Retina (tissue), 1 donor: ENCODE data around the gene OR2Y1.
"Not testable (repeated sequence)": the region's sequence is repeated elsewhere in the genome, so short reads cannot be mapped to it uniquely, and the experiment has no call there.

ENCODE experiments used
- DNase-seq: peaks from one replicate; pipeline ENCODE4 v3.0.0-alpha.2; 2016

OR2Y1 gene, protein sequence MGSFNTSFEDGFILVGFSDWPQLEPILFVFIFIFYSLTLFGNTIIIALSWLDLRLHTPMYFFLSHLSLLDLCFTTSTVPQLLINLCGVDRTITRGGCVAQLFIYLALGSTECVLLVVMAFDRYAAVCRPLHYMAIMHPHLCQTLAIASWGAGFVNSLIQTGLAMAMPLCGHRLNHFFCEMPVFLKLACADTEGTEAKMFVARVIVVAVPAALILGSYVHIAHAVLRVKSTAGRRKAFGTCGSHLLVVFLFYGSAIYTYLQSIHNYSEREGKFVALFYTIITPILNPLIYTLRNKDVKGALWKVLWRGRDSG

DNA sequence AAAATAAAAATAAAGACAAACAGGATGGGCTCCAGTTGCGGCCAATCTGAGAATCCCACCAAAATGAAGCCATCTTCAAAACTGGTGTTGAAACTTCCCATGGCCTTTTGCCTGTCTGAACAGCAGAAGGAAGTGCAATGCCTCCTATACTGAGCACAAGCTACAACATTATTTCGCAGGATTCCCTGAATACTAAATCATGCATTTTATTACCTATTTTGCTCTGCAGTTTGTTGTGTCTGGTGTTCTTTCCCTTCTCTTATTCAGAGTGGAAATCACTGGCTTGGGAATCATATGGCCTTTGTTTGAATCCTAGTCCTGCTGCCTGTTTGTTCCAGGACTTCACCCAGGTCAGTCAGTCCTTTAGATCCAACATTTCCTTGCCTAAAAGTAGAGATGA, at the start of gene OR2Y1:
TSS of gene OR2Y1 (minus strand) at position 101 of the 400 bp plus-strand sequence. CDS start at position 101, 0 bp downstream.
- no peak for DNase-seq

DNA sequence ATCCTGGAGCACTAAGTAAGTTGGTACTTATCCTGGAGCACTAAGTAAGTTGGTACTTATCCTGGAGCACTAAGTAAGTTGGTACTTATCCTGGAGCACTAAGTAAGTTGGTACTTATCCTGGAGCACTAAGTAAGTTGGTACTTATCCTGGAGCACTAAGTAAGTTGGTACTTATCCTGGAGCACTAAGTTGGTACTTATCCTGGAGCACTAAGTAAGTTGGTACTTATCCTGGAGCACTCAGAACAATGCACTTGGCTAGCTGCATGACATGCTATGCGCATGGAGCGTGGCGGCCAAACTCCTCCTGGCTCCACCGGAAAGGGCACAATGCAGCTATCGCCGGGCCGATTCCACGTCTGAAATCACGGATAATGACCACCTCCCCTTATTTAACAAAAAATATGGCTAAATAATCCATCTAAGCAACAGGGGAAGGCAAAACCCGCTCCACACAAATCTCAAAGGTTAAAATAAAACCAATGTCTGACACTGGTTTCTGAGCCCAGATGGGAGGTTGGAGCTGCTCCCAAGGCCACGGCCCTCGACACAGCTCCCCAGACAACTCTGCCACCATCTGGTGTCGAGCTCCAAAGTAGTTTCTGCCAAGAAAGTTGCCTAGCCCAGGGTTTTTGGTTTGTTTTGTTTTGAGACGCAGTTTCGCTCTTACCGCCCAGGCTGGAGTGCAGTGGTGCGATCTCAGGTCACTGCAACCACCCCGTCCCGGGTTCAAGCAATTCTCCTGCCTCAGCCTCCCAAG, 49.0 kb upstream of the OR2Y1 start:
- not testable (repeated sequence) for DNase-seq

DNA sequence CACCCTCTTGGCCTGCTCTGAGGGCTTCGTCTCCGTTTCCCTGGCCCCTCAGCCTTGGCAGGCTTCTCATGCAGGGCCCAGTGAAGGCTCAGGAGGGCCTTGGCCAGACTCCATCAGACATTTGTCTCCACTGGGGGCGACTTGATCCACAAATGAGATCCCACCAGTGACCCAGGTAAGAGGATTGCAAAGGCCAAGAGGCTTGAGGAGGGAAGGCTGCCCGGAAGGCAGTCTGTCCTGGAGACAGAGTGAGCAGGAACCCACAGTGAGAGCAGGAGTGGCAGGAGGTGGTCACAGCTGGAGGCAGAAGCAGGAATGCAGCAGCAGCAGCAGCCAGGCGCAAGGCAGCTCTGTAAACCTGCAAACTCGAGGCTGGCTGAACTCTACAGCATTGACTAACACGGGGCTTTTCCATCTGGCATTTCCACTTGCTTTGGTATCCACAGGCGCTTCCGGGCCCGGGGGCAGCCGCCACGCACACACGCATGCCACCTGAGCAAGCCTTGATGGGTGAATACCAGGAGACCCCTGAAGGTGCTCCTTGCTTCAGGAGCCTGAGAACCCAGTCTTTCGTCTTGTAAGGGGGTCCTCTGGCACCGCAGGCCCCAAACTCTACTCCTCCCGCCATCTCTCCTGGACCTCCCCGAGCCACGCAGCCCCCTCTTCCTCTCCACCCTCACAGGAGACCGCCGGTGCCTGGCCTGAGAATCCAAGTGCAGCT, 48.0 kb upstream of the OR2Y1 start:
- DNase-seq = no peak

DNA sequence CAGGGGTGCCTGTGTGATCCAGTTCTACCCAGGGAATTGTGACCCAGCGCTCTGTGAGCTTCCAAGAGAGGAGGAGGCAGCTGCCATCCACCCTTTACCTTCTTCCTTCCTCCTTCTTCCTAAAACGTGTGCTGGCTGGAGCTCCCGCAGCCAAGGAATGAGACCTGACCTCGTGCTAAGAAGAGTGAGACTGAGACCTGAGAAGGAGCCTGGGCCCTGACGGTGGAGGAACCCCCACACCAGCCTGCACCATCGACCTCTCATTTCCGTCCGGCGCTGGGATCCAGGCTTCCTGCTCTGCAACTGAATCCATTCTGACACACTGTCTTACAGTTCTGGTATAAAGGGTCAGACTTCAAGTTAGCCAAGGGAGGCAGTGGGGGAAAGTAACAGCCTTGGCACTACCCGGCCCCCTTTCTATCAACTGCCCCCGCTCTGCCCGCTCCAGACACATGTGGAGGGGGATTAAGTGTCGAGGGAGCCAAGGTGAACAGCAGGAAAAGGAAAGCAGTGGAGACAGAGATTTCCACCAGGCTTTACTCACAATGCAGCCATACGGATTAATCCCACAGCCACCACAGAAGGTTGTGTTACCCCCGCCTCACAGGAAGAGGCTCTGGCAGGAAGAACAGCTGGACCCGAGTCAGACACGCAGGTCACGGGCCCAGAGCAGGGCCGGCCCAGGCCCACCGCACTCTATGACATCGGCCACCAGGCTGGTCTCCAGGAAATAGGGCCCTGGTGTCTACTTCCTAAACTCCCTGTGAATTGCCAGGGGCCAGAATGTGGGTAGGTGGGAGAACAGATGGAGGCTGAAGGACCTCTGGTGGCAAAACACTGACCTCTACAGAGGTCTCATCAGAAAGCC, 46.9 kb upstream of the OR2Y1 start:
- DNase-seq = peak; percentile 19

DNA sequence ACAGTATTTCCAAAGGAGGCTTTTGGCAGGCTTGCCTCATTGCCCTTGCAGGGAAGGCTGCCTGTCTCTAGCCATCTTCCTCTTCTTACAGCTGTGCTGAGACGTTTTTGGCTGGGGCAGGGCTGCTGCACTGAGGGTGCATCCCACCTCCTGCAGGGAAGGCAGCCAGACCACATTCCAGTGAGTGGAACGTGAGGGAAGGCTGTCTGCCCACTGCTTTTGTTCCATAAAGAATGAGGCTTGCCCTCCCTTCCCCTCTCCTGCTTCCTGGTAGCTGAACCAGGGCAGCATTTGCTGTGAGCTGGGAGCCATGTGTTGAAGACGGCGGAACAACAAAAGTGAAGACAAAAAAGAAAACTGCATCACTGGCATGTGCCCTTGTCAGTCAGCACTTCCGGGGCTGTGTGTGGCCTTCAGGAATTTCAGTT, 46.0 kb upstream of the OR2Y1 start:
- peak; percentile 65 for DNase-seq

DNA sequence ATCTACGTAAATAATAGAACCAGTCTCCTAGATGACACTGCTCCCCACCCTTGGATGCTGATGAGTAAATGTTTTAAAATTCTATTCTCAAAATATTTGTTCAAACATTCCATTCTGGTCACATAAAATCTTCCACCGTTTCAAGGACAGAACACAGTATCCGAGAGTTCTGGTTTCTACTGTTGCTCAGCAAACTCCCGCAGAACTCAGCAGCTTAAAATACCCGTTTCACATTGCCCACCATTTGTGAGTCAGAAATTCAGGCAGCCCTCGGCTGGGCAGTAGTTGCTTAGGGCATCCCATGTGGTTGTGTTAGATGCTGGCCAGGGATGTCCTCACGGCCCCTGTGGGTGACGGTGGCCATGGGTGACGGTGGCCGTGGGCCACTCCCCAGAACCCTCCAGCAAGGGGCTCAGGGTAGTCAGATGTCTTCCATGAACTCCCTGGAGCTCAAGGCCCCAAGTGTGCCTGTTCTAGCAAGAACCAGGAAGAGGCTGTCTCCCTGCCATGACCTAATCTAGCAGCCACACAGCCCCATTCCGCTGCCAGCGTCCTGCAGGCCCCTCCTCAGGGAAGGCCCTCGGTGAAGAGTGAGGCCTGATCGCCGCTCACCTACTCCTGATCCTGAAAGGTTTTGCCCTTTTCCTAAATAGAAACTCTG, 45.4 kb upstream of the OR2Y1 start:
- DNase-seq = peak; percentile 55

DNA sequence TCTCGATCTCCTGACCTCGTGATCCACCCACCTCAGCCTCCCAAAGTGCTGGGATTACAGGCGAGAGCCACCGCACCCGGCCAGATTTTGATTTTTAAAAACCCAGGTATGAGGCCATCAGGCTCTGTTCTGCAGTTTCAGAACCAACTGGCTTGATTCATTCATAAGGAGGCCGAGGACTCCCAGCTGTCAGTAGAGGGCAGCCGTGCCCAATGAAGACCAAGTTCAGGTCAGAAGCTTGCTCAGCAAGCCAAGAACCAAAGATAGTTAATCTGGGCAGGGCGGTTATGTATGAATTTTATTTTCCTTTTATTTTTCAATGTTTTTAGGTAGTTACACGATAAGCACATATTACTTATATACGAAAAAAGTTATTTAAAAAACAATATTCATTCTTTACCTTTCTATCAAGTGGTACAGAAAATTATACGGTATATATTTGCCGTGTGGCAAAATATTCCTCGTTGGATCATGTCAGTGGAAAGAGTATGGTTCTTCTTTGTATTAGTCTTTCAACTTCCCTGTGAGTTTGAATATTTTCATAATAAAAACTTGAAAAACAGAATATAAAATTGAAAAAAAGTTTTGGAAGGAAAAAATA, 44.7 kb upstream of the OR2Y1 start:
- DNase-seq = peak; percentile 61

DNA sequence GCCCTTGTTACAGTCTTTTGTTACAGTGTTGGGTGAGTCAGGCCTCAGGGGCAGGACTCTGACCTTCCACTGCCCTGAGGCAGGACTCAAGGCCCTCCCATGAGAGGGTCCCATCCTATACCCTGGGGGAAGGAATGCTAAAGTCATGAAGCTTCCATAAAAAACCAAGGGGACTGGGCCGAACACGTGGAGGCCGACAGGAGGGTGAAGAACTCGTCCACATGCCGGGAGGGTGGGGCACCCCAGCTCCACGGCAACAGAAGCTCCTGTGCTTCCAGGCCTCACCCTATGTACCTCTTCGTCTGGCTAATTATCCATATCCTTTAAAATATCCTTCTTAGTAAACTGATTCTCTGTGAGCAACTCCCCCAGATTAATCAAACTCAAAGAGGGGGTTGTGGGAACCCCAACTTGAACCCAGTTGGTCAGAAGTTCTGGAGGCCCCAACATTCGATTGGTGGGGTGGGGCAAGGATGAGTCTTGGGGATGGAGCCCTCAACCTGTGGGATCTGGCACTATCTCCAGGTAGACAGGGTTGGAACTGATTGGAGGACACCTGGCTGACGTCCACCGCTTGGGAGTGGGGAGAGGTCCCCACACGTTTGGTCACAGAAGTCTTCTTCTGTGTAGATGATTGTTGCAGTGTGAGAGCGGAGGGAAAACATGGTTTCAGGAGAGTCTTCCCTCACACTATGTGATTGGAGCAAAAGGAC, 43.6 kb upstream of the OR2Y1 start:
- no peak for DNase-seq

DNA sequence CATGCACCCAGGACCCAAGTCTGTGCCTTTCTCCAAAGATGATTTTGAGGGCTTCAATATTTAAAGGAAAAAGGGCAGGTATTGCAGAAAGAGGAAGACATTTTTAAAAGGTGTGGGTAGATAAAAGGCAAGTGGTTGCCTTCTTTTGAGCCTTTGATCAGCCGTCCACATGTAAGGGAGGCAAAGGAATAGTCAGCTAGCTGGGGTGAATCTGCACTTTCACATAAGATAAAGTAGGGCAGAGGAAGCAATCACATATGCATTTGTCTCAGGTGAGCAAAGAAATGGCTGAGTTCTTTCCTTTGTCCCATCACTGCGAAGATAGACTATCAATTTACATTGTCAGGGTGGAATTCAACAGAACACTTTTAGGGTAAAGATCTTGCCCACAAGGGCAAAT, 42.9 kb upstream of the OR2Y1 start:
- no peak for DNase-seq

DNA sequence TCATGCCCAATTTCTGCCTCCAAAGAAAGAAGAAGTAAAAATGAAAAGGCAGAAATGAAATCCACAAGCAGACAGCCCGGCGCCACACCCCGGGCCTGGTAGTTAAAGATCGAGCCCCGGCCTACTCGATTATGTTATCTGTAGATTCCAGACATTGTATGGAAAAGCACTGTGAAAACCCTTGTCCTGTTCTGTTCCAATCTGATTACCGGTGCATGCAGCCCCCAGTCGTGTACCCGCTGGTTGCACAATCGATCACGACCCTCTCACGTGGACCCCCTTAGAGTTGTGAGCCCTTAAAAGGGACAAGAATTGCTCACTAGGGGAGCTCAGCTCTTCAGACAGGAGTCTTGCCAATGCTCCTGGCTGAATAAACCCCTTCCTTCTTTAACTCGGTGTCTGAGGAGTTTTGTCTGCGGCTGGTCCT, 42.1 kb upstream of the OR2Y1 start:
- not testable (repeated sequence) for DNase-seq

DNA sequence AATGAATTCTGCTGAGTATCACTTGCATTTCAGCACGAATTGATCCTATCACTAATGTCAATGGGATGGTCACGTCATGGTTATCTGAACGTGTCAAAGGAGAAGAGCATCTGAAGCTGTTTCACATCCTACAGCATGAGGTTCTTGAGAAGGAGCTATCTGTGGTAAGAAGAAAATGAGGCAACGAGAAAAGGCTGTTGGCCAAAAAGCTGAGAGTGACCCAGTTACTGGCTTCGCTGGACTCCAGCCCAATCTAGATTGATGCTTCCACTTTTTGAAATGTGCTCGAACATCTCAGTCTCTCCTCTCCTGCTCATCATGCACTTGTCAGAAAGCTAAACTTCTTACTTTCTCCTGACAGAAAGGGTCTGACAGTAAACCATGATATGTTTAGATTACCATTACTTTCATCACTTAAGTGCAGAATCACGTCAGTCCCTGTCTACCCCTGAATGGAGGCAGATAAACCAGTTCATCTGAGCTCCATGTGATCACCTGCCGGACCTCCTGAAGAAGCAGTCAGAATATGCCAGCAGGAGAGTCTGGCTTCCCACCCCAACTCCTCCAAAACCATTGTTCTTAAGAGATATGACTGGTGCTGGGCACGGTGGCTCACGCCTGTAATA, 40.2 kb upstream of the OR2Y1 start:
- DNase-seq = no peak

DNA sequence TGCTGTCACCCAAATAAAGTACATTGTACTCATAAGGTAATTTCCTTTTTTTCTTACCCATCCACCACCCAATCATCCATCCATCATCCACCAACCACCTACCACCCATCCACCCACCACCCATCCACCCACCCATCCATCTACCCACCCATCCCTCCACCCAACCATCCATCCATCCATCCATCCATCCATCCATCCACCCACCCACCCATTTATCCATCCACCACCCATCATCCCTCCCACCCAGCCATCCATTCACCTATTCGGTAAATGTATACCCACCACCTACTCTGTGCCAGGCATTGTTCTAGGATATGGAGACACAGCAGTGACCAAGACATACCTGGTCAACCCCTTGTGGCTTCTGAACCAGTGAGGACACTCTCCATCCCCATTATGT, 37.6 kb upstream of the OR2Y1 start:
- no peak for DNase-seq

DNA sequence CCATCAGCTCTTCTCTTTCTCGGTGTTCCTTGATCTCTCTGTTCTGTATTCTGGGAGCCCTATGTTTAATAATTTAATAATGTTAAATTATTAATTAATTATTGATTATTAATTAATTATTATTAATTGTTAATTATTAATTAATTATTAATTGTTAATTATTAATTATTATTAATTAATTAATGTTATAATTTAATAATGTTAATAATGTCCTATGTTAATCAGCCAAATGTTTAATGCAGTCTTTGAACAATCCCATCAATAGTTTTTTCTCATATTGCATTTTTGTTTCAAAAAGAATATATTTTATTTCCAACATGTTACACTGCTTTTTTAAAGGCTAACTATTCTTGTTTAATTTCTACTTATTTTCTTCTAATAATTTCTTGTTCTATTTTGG, 36.5 kb upstream of the OR2Y1 start:
- no peak for DNase-seq

DNA sequence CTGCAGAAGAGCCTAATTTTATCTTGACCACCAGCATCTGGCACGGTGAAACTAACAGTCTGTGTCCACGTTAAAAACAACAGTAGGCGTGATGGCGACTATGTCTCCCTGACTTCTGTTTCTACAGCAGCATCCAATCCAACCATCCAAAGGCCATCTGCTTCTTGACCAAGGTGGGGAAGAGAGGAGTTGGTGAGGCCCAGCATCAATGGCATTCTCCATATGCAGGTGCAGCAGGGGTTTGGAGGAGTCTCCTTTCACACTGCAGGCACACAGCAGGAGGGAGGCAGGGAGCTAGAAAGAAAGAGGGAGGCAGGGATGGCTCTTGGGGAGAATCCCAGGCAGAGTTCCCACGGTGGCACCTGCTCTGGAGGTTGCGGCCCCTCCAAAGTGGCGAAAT, 35.8 kb upstream of the OR2Y1 start:
- no peak for DNase-seq

DNA sequence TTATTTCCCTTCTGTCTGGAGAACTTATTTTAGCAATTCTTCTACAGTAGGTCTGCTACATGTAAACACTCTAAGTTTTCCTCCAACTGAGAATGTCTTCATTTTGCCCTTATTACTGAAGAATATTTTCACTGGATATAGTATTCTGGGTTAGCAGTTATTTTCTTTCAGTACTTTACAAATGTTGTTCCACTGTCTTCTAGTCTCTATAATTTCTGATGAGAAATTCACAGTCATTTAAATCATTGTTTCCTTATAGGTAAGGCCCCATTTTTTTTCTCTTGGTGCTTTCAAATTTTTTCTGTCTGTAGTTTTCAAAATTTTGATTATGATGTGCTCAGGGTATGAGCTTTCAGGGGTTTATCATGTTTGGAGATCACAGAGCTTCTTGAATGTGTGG, 32.0 kb upstream of the OR2Y1 start:
- no peak for DNase-seq

DNA sequence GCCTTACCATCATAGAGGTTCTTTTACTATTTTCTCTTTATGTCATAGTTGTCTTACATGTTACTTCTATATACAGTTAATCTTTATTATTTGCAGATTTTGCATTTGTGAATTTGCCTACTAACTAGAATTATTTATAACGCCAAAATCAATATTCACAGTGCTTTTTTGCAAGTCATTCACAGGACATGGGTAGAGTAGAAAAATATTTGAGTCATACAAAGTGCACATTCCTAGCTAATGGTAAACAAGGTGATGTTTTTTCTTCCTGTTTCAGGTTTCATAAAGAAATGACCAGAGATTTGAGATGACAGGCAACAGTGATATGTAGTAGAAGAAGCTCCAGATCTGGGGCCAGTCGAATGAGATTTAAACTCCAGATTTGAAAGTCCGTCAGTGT, 30.0 kb upstream of the OR2Y1 start:
- no peak for DNase-seq

DNA sequence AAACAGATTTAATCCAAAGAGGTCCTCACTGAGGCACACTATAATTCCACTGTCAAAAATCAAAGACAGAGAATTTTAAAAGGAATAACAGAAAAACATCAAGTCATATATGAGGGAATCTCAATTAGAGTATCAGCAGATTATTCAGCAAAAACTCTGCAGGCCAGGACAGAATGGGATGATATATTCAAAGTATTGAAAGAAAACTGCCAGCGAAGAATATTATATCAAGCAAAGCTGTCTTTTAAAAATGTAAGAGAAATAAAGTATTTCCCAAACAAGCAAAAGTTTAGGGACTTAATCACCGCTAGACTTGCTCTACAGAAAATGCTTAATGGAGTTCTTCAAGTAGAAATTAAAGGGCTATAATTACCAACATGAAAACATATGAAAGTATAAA, 15.7 kb upstream of the OR2Y1 start:
- no peak for DNase-seq

DNA sequence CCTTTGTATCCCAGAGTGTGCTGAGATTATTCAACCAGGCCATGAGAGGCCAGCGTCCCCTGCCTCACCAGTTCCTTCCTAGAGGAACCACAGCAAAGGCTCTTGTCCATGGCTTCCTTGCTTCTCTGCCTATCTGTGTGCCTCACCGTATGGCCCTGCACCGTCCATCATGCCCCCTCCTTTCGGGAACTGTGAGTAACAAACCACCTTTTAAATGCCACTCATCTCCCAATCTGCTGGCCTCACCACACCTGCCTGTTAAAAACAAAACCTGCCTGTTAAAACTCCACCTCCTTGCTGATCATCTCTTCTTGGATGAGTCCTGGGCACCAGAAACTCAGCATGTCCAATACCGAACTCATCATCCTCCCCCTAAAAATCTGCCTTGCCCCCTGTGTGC, 4.4 kb upstream of the OR2Y1 start:
- no peak for DNase-seq

DNA sequence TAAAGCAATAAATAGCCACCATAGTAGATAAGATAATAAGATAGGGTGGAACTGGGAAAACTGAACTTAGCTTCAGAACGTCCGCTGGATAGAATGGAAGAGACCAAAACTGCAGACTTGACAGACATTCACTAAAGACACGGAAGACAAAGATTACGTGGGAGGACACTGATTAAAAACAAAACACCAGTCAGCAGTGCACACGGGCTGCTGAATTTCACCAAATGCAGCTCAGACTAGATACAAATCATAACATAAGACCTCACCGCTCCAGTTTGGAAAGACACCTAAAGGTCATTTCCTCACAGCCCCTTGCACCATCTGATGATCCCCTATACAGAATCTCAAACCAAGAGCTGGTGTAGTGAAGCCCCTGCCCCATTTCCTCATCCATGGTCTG, 2.9 kb upstream of the OR2Y1 start:
- DNase-seq = no peak

DNA sequence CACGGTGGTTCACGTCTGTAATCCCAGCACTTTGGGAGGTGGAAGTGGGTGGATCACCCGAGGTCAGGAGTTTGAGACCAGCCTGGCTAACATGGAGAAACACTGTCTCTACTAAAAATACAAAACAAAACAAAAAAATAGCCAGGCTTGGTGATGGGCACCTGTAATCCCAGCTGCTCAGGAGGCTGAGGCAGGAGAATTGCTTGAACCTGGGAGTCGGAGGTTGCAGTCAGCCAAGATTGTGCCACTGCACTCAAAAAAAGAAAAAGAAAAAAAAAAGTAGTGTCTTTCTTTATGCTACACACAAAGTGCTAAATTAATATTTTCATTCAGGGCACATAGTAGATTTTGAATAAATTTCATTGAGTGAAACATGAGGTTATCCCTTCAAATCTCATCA, 1.1 kb upstream of the OR2Y1 start:
- not testable (repeated sequence) for DNase-seq

DNA sequence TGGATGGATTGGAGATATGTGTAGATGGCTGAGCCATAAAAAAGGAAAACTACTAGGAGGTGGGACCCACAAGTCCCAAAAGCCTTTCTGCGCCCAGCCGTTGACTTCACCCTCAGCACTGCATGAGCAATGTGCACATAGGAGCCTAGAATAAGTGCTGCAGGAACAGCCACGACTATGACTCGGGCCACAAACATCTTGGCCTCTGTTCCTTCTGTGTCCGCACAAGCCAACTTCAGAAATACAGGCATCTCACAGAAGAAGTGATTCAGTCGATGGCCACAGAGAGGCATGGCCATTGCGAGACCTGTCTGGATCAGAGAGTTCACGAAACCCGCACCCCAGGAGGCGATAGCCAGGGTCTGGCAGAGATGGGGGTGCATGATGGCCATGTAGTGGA, 587 bp downstream of the OR2Y1 start:
- no peak for DNase-seq
